ENCODE data around the gene CAND2. TPM values are rescaled to one million over a fixed set of nuclear protein-coding genes. Genes with fewer than 3 reads are reported as not detected.

CAND2 gene
- total and polyA plus RNA-seq, 2 experiments from 2014 or later: 5.6 to 20.5 TPM

GRCh38 chr3:12859840-12860239 lies 63.4 kb downstream of the CAND2 start (continued):
- TF ChIP-seq ZNF462 (CRISPR knock-in tag; IDR thresholded peaks at IDR 0.05): no peak

- Mint-ChIP-seq H3K27ac (no peak overlapping the region), H3K27me3 (ENCODE audit: insufficient read depth, low read depth, poor library complexity) (peaks cover 12% of the 10 kb centered on the region), H3K36me3 (ENCODE audit: low read depth) (peaks cover 4% of the 10 kb centered on the region; the same call in 1 of the 3 replicates), H3K4me3 (no peak overlapping the region), H3K4me1 (no peaks in the 10 kb centered on the region), H3K9me3 (peaks cover 18% of the 10 kb centered on the region)
- Histone ChIP-seq H3K27ac (ENCODE audit: low read depth) (no peak overlapping the region), H3K4me2 (no peak overlapping the region), H3F3A (replicated peaks; ENCODE audit: low read depth) (no peaks in the 10 kb centered on the region), H3K27me3 (ENCODE audit: insufficient read depth) (no peaks in the 10 kb centered on the region), H3K79me2 (replicated peaks; ENCODE audit: insufficient read depth) (no peaks in the 10 kb centered on the region), H3K9me2 (ENCODE audit: insufficient read depth) (no peaks in the 10 kb centered on the region), H3K36me3 (ENCODE audit: insufficient read depth) (no peaks in the 10 kb centered on the region), H4K20me1 (replicated peaks; ENCODE audit: insufficient read depth) (no peaks in the 10 kb centered on the region), H3K4me3 (no peak overlapping the region), H2AFZ (no peak overlapping the region), H3K4me1 (ENCODE audit: insufficient read depth) (no peaks in the 10 kb centered on the region)
- TF ChIP-seq CREB1 (CRISPR knock-in tag; IDR thresholded peaks at IDR 0.05; ENCODE audit: low read depth): no peak
- no peak for TF ChIP-seq ZNF331 (CRISPR knock-in tag; IDR thresholded peaks at IDR 0.05; ENCODE audit: low read depth)
- no peak for TF ChIP-seq CTCF (conservative IDR thresholded peaks at IDR 0.05; ENCODE audit: low read depth in 2 of 2)
- no peak for TF ChIP-seq ETS1 (IDR thresholded peaks at IDR 0.05)
- no peak for TF ChIP-seq JUNB (IDR thresholded peaks at IDR 0.05; ENCODE audit: unreplicated experiment)
- DNase-seq (ENCODE audit: low spot score): no peak
- ATAC-seq: no peak
Measured at GRCh38 chr3:12861611-12862010, 65.1 kb downstream of the CAND2 start.
